ENCODE measurements around the gene PALM3.
"Not testable (repeated sequence)": the region's sequence is repeated elsewhere in the genome, so short reads cannot be mapped to it uniquely, and the experiment has no call there.

PALM3 gene

GRCh38 chr19:14059093-14059480 is 2.8 kb downstream of the PALM3 start:
- peak; percentile 37 to 50 for DNase-seq

- no peak for DNase-seq
Observed at GRCh38 chr19:14058182-14059092, 3.4 kb downstream of the PALM3 start.

- DNase-seq, result no peak
Observed at GRCh38 chr19:14056741-14057356, 5.0 kb downstream of the PALM3 start.

- no peak for DNase-seq
Observed at GRCh38 chr19:14056069-14056666, 5.7 kb downstream of the PALM3 start.

- no peak for DNase-seq
Observed at GRCh38 chr19:14055396-14055795, 6.5 kb downstream of the PALM3 start.

GRCh38 chr19:14054721-14055120 is 7.2 kb downstream of the PALM3 start:
- no peak for DNase-seq

- no peak for DNase-seq
Observed at GRCh38 chr19:14054099-14054498, 7.8 kb downstream of the PALM3 start.

GRCh38 chr19:14053500-14053899 is 8.4 kb downstream of the PALM3 start:
- DNase-seq, result no peak

- DNase-seq, result no peak
Observed at GRCh38 chr19:14053032-14053431, 8.8 kb downstream of the PALM3 start.

GRCh38 chr19:14052470-14052869 is 9.4 kb downstream of the PALM3 start:
- DNase-seq, result no peak

- no peak for DNase-seq
Observed at GRCh38 chr19:14051980-14052379, 9.9 kb downstream of the PALM3 start.

GRCh38 chr19:14050961-14051360 is 10.9 kb downstream of the PALM3 start:
- DNase-seq, result not testable (repeated sequence)

- DNase-seq, result no peak
Observed at GRCh38 chr19:14050512-14050911, 11.4 kb downstream of the PALM3 start.

- peak; percentile 76 to 79 for DNase-seq
Observed at GRCh38 chr19:14048443-14049153, 13.3 kb downstream of the PALM3 start.

GRCh38 chr19:14047866-14048265 is 14.0 kb downstream of the PALM3 start:
- DNase-seq, result not testable (repeated sequence)

GRCh38 chr19:14042659-14043608 is 18.9 kb downstream of the PALM3 start:
- DNase-seq, result peak; percentile 70 to 77

GRCh38 chr19:14039181-14039580 is 22.7 kb downstream of the PALM3 start:
- DNase-seq, result no peak

GRCh38 chr19:14035706-14036105 is 26.2 kb downstream of the PALM3 start:
- no peak for DNase-seq

- DNase-seq, result not testable (repeated sequence)
Observed at GRCh38 chr19:14035159-14035558, 26.7 kb downstream of the PALM3 start.

- DNase-seq, result no peak
Observed at GRCh38 chr19:14033946-14034345, 27.9 kb downstream of the PALM3 start.

- DNase-seq, result peak; percentile 81 to 86
Observed at GRCh38 chr19:14031719-14032480, 30.0 kb downstream of the PALM3 start, which contains the start of gene IL27RA. Gene IL27RA, plus strand, starts transcription at chr19:14031762. Its CDS starts 111 bp downstream, at chr19:14031873.
